Measurements from ENCODE around the gene SYNC. TPM values are rescaled to one million over a fixed set of nuclear protein-coding genes. Genes with fewer than 3 reads are reported as not detected.

SYNC gene
- total and polyA plus RNA-seq, 2 of the 8 experiments (the other 6 are each of a cell fraction or from before 2014, with no cell fraction given): 0.06 to 0.17 TPM

DNA sequence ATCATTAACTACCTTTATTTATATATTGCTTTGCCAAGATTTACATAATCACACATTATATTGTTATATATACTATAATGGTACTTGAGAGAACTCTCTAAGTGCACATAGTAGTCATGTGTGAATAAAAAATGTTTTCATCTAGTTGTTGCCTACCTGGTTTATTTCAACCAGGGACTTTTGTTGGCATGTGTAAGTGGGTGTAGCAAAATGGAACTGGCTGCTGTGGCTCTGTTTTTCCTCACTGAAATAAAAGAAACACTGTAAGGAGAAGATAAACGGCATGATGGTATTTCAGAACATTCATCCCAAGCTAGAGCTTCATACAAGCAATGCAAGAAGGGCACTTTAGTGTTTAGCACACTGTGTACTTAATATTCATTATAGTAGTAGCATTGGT is 36.7 kb downstream of the SYNC start (continued):
- TF ChIP-seq FOSL1 (IDR thresholded peaks at IDR 0.05; ENCODE audit: insufficient read depth, low read depth, low read length): no peak
